Hepatocyte (in vitro differentiated cells): ENCODE measurements around the gene ARL10.

Source experiments
- EZH2 ChIP-seq: fragments of 200-600 bp; sonication (generic); IDR thresholded peaks from 2 replicates; pipeline ENCODE4 v1.6.1; 2016; ENCODE audit warnings: antibody characterized with exemption, mild to moderate bottlenecking, borderline replicate concordance
- EZH2phosphoT487 ChIP-seq: fragments of 200-600 bp; sonication (generic); IDR thresholded peaks from one replicate; pipeline ENCODE4 v1.6.1; 2018; ENCODE audit warnings: antibody characterized with exemption, mild to moderate bottlenecking, low read depth, moderate library complexity; ENCODE audit not compliant: unreplicated experiment, severe bottlenecking
- TF ChIP-seq, protein P1 (sequence below): fragments of 200-600 bp; sonication (generic); IDR thresholded peaks from 2 replicates; pipeline ENCODE4 v1.5.1; 2016; ENCODE audit warnings: antibody characterized with exemption, mild to moderate bottlenecking; ENCODE audit not compliant: poor library complexity

DNA sequence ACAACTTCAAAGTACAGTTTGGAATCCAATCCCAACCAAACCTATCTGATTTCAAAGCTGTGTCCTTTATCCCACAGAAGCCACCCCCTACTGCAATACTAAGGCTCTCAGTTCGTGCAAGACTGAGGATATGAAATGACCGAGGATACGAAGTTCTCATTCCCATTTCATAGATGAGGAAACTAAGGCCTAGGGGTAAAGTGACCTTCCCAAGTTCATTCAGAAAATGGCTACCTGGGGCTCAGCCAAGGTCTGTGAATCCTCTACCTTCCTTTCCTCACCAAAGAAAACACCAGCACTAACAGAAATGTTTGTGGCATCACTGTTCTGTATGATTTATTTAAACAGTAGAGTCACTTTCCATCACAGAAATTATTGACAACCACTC, 9.1 kb upstream of the ARL10 start:
- TF ChIP-seq, protein P1, sequence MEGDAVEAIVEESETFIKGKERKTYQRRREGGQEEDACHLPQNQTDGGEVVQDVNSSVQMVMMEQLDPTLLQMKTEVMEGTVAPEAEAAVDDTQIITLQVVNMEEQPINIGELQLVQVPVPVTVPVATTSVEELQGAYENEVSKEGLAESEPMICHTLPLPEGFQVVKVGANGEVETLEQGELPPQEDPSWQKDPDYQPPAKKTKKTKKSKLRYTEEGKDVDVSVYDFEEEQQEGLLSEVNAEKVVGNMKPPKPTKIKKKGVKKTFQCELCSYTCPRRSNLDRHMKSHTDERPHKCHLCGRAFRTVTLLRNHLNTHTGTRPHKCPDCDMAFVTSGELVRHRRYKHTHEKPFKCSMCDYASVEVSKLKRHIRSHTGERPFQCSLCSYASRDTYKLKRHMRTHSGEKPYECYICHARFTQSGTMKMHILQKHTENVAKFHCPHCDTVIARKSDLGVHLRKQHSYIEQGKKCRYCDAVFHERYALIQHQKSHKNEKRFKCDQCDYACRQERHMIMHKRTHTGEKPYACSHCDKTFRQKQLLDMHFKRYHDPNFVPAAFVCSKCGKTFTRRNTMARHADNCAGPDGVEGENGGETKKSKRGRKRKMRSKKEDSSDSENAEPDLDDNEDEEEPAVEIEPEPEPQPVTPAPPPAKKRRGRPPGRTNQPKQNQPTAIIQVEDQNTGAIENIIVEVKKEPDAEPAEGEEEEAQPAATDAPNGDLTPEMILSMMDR: no peak
- TF ChIP-seq EZH2phosphoT487: no peak
- TF ChIP-seq EZH2: no peak
